ENCODE data around the gene EXOSC1.

DNA sequence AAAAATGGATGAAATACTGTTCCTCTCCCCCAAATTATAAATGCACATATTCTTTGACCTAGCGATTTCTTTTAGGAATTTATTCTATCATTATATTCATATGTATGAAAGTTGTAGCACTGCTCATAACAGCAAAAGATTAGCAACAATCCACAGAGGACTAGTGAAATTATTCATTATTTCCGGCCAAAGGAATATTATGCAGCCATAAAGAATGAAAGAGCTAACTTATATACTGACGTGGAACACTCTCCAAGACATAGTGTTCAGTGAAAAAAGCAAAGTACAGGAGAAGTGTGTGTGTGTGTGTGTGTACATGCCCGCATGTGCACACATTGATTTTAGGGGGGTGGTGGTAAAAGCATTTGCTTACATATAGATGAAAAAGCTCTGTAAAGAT is 29.1 kb upstream of the EXOSC1 start:
- TF ChIP-seq, protein P1, sequence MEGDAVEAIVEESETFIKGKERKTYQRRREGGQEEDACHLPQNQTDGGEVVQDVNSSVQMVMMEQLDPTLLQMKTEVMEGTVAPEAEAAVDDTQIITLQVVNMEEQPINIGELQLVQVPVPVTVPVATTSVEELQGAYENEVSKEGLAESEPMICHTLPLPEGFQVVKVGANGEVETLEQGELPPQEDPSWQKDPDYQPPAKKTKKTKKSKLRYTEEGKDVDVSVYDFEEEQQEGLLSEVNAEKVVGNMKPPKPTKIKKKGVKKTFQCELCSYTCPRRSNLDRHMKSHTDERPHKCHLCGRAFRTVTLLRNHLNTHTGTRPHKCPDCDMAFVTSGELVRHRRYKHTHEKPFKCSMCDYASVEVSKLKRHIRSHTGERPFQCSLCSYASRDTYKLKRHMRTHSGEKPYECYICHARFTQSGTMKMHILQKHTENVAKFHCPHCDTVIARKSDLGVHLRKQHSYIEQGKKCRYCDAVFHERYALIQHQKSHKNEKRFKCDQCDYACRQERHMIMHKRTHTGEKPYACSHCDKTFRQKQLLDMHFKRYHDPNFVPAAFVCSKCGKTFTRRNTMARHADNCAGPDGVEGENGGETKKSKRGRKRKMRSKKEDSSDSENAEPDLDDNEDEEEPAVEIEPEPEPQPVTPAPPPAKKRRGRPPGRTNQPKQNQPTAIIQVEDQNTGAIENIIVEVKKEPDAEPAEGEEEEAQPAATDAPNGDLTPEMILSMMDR (IDR thresholded peaks at IDR 0.05; ENCODE audit: insufficient read depth, low read length), result no peak
- TF ChIP-seq POLR2AphosphoS5 (IDR thresholded peaks at IDR 0.05; ENCODE audit: low read depth), result no peak
- TF ChIP-seq, protein P2, sequence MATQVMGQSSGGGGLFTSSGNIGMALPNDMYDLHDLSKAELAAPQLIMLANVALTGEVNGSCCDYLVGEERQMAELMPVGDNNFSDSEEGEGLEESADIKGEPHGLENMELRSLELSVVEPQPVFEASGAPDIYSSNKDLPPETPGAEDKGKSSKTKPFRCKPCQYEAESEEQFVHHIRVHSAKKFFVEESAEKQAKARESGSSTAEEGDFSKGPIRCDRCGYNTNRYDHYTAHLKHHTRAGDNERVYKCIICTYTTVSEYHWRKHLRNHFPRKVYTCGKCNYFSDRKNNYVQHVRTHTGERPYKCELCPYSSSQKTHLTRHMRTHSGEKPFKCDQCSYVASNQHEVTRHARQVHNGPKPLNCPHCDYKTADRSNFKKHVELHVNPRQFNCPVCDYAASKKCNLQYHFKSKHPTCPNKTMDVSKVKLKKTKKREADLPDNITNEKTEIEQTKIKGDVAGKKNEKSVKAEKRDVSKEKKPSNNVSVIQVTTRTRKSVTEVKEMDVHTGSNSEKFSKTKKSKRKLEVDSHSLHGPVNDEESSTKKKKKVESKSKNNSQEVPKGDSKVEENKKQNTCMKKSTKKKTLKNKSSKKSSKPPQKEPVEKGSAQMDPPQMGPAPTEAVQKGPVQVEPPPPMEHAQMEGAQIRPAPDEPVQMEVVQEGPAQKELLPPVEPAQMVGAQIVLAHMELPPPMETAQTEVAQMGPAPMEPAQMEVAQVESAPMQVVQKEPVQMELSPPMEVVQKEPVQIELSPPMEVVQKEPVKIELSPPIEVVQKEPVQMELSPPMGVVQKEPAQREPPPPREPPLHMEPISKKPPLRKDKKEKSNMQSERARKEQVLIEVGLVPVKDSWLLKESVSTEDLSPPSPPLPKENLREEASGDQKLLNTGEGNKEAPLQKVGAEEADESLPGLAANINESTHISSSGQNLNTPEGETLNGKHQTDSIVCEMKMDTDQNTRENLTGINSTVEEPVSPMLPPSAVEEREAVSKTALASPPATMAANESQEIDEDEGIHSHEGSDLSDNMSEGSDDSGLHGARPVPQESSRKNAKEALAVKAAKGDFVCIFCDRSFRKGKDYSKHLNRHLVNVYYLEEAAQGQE (IDR thresholded peaks at IDR 0.05; ENCODE audit: insufficient replicate concordance, low read depth), result no peak
- TF ChIP-seq GABPA (IDR thresholded peaks at IDR 0.05; ENCODE audit: low read depth), result no peak
- no peak for TF ChIP-seq SPI1 (IDR thresholded peaks at IDR 0.05; ENCODE audit: borderline replicate concordance, low read depth)

All from HL-60 (cell line).